ENCODE data around the gene KCNT1. TPM values are rescaled to one million over a fixed set of nuclear protein-coding genes. Genes with fewer than 3 reads are reported as not detected.

The KCNT1 gene
- under 1 TPM in 1 of 2 experiments, not detected in 1; 0.08 TPM for total RNA-seq

DNA sequence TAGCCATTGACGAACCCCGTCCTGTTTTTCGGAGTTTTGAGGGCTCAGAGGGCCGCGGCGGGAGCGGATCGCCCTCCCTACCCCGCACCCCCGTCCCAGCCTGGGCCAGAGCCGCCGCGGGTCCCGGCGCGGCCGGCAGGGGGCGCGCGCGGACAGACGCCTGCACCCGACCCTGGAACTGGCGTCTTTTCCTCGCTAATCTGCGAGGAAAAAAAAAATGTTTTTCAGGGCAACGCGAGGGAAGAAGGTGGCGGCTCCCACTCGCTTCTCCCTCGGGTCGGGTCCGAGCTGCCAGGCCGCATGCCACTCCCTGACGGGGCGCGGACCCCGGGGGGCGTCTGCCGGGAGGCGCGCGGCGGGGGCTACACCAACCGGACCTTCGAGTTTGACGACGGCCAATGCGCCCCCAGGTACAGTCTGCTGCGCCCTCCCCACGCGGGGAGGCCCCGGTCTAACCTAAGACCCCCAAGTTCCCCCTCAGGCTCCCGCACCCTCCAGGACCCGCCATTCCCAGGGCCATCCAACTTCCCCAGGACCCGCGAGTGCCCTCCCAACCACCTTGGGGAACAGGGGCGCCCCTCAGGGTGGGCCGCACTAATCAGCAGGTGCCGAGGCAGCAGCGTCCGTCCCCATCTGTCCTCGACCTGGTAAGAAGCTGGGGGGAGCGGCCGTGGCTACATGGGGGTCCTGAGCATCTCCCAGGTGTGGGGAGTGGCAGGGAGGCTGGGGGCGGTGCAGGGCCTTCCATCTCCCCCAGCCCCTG lies at the start of gene KCNT1:
TSS of gene KCNT1 (plus strand) at position 227 of the 763 bp plus-strand sequence. CDS start at position 301, 74 bp downstream.
- no peak within 1 kb of the TSS for H3K4me3 Mint-ChIP-seq
- H3K4me1 Mint-ChIP-seq, result no peaks in the 10 kb centered on the region
- ChIA-PET CTCF (no interaction called here), POLR2A (no interaction called here)
- no peaks in the 10 kb centered on the region for H3K9me3 Mint-ChIP-seq
- H3K27me3 Mint-ChIP-seq, result no peaks in the 10 kb centered on the region
- H3K27ac Mint-ChIP-seq, result no peak within 1 kb of the TSS
- H3K36me3 Mint-ChIP-seq (ENCODE audit: low read depth), result no peaks in the 10 kb centered on the region
- peak; percentile 52 for DNase-seq

DNA sequence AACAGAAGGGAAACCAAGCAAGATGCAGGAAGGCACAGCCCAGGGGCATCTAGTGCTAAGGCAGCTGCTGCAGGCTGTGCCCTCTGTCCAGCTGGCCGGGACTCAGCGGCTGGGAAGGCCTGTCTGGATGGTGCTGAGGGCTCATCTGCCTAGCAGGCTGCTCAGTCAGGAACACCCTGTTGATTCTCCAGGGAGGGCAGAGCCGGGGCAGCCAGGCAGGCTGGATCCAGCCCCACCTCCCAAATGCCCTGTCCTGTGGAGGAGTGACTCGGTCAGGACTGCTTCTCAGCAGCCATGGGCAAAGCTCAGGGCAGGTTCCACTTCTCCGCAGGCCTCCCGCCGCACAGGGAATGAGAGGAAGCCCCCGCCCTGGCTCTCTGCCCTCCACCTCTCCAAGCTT lies 46.7 kb upstream of the KCNT1 start:
- Mint-ChIP-seq H3K27ac (no peak overlapping the region), H3K27me3 (peaks cover 3% of the 10 kb centered on the region), H3K4me1 (no peaks in the 10 kb centered on the region), H3K4me3 (no peak overlapping the region), H3K36me3 (ENCODE audit: low read depth) (peaks cover 2% of the 10 kb centered on the region), H3K9me3 (peaks cover 4% of the 10 kb centered on the region)
- ChIA-PET POLR2A (no interaction called here), CTCF (no interaction called here)
- no peak for DNase-seq

DNA sequence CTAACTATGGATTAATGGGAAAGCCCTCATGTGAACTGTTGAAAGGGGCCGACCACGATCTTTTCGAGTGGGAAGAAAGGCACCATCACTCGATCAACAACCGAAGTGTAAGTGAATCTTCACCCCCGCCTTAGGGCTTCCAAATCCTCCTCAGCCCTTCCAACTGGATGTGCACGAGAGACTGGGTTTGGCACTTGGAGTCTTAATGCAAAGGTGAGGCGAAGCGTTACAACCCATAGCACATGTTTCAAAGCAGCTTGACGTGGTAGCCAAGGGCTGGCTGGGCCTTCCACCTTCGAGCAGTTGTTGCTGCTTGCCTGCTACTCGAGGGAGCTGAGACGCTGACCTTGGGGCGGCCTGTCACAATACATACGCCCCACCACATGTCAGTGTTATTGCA lies 44.6 kb upstream of the KCNT1 start:
- peaks cover 2% of the 10 kb centered on the region for H3K9me3 Mint-ChIP-seq
- no peaks in the 10 kb centered on the region for H3K36me3 Mint-ChIP-seq (ENCODE audit: low read depth)

DNA sequence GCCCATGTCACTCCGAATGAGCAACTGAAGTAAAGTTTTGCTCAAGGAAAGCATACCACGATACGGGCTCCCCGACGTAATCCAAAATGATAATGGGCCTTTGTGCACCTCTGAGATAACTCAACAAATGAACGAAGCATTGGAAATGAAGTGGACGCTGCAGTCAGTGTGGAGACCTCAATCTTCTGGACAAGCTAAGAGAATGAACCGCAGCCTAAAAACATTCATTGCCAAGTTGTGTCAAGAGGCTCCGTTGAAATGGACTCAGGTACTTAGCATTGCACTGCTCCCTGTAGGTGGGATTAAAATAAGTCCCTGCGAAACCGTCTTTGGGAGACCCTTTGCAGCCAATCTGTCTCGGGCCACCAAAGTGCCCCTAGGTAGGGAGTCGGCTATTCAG lies 42.7 kb upstream of the KCNT1 start:
- DNase-seq, result no peak
- H3K27me3 Mint-ChIP-seq, result no peaks in the 10 kb centered on the region
- no peak overlapping the region for H3K4me3 Mint-ChIP-seq
- H3K36me3 Mint-ChIP-seq (ENCODE audit: low read depth), result no peaks in the 10 kb centered on the region
- no peaks in the 10 kb centered on the region for H3K9me3 Mint-ChIP-seq
- ChIA-PET CTCF (no interaction called here), POLR2A (no interaction called here)
- no peaks in the 10 kb centered on the region for H3K4me1 Mint-ChIP-seq
- H3K27ac Mint-ChIP-seq, result no peak overlapping the region

More for the DNA sequence above, 44.6 kb upstream of the KCNT1 start:
- H3K27ac Mint-ChIP-seq, result no peak overlapping the region
- no peak overlapping the region for H3K4me3 Mint-ChIP-seq
- H3K4me1 Mint-ChIP-seq, result no peaks in the 10 kb centered on the region
- POLR2A ChIA-PET, result no interaction called here
- CTCF ChIA-PET, result no interaction called here
- peaks cover 2% of the 10 kb centered on the region for H3K27me3 Mint-ChIP-seq
- no peak for DNase-seq

DNA sequence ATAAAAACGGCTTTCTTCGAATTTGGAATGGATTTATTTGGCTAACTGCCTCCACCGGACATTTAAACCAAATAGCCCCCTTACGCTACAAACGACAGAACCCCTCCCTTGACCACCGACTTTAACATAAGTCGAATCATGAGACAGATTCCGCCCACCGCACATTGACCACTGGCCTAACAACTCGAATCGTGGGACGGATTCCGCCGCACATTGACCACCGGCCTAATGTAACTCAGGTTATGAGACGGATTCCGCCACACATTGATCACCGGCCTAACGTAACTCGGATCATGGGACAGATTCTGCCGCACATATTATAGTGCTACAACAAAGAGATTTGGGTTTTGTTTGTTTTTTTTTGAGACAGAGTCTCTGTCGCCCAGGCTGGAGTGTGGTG lies 41.6 kb upstream of the KCNT1 start:
- no peak overlapping the region for H3K27ac Mint-ChIP-seq
- H3K4me3 Mint-ChIP-seq, result no peak overlapping the region
- no peak for DNase-seq
- H3K4me1 Mint-ChIP-seq, result no peaks in the 10 kb centered on the region
- H3K27me3 Mint-ChIP-seq, result no peaks in the 10 kb centered on the region
- no peaks in the 10 kb centered on the region for H3K36me3 Mint-ChIP-seq (ENCODE audit: low read depth)
- ChIA-PET CTCF (no interaction called here), POLR2A (no interaction called here)
- H3K9me3 Mint-ChIP-seq, result no peaks in the 10 kb centered on the region

DNA sequence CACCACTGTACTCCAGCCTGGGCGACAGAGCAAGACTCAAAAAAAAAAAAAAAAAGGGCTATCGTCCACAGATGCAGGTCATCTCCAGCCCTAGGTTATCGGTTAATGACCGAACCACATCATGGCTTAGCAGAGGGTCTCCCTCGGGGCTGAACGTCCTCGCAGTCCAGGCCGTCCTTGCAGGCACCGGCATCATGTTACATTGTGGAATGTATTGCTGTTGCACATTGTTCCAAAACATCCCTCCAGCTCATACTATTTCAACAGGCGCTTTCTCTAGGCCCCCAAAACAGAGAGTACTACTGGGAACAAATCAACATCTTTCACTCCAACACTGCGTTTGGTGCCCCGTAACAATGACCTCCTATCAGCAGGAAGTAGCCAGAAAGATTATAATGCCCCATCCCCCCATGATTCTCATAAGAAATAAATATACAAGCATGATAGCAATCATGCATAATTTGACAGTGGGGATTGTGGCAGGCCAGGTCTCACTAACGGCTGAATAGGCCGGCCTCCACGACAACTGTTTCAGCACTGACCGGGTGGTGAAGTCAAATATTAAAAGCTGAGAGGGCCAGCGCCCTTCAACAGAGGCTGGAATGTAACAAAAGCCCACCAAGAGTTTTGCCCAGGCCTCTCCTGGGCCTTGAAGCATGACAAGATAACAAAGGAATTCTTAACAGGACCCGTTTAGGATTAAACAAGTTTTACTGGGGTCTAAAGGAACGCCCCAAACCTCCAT lies 40.0 kb upstream of the KCNT1 start:
- ChIA-PET CTCF (no interaction called here), POLR2A (no interaction called here)
- H3K9me3 Mint-ChIP-seq, result no peaks in the 10 kb centered on the region
- H3K27me3 Mint-ChIP-seq, result no peaks in the 10 kb centered on the region
- no peaks in the 10 kb centered on the region for H3K4me1 Mint-ChIP-seq
- H3K36me3 Mint-ChIP-seq (ENCODE audit: low read depth), result no peaks in the 10 kb centered on the region
- no peak for DNase-seq
- no peak overlapping the region for H3K27ac Mint-ChIP-seq
- no peak overlapping the region for H3K4me3 Mint-ChIP-seq

DNA sequence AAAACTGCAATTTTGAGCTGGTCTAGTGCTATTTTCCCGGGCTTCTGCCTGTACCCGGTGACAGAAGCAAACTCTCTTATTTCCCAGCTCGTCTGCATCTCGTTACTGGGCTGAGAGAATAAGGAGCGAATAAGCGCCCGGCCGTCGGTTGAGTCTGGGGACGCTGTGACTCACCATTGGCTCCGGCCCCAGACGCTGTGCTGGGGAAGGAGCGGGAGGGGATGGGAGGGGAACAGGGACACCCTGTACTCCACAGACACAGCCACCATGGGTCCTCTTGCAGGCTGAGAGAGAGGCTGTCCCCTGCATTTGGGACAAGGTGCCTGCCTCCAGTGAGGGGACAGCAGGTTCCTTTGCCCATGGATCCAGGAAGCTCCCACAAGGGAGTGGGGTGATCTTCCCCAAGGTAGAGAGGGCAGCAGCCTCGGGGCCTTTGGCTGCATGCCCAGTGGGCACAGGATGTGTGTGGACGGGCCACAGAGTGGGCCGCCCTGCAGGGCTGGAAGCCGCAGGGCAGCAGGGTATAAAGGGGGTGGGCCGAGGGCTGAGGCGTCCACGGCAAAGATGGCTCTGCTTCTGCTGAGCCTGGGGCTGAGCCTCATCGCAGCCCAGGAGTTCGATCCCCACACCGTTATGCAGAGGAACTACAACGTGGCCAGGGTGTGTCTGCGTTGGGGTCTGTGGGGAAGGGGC lies 39.1 kb upstream of the KCNT1 start, which contains the start of gene LCN9:
TSS of gene LCN9 (plus strand) at position 552 of the 693 bp plus-strand sequence. CDS start at position 565, 13 bp downstream.
- Mint-ChIP-seq H3K9me3 (no peaks in the 10 kb centered on the region), H3K27me3 (no peaks in the 10 kb centered on the region), H3K36me3 (ENCODE audit: low read depth) (no peaks in the 10 kb centered on the region), H3K4me1 (no peaks in the 10 kb centered on the region), H3K27ac (no peak within 1 kb of the TSS), H3K4me3 (no peak within 1 kb of the TSS)
- ChIA-PET CTCF (no interaction called here), POLR2A (no interaction called here)
- DNase-seq, result no peak

DNA sequence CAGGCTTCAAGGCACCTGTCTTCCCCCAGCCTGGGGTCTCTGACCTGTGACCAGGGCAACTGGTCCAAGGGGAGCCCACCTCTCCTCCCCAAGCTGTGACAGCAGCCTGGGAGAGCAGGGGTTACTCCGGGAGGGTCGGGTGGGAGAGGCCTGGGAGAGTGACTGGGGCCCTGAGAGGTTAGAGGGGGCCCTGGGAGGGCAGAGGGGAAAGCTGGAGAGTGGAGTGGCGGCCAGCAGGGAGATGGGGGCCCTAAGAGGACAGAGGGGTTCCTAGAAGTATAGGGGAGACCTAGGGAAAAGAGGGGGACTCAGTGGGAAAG lies 38.6 kb upstream of the KCNT1 start:
- Mint-ChIP-seq H3K9me3 (no peaks in the 10 kb centered on the region), H3K4me1 (no peaks in the 10 kb centered on the region), H3K36me3 (ENCODE audit: low read depth) (no peaks in the 10 kb centered on the region), H3K27me3 (no peaks in the 10 kb centered on the region), H3K27ac (no peak overlapping the region), H3K4me3 (no peak overlapping the region)
- ChIA-PET CTCF (no interaction called here), POLR2A (no interaction called here)
- no peak for DNase-seq

DNA sequence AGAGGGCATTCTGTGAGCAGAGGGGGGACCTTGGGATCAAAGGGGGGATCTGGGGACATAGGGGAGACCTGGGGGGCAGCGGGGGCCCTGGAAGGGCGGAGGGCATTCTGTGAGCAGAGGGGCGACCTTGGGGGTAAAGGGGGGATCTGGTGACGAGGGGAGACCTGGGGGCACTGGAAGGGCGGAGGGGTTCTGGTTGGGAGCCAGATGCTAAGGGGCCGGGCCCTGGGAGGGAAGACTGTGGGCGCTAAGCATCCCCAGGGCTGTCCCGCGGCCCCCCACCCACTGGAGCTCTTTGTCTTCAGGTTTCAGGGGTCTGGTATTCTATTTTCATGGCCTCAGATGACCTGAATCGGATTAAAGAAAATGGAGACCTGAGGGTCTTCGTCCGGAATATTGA lies 38.1 kb upstream of the KCNT1 start:
- no peak for DNase-seq
- CTCF ChIA-PET, result no interaction called here
- Mint-ChIP-seq H3K4me1 (no peaks in the 10 kb centered on the region), H3K9me3 (no peaks in the 10 kb centered on the region), H3K36me3 (ENCODE audit: low read depth) (no peaks in the 10 kb centered on the region), H3K4me3 (no peak overlapping the region), H3K27ac (no peak overlapping the region), H3K27me3 (no peaks in the 10 kb centered on the region)
- POLR2A ChIA-PET, result no interaction called here

DNA sequence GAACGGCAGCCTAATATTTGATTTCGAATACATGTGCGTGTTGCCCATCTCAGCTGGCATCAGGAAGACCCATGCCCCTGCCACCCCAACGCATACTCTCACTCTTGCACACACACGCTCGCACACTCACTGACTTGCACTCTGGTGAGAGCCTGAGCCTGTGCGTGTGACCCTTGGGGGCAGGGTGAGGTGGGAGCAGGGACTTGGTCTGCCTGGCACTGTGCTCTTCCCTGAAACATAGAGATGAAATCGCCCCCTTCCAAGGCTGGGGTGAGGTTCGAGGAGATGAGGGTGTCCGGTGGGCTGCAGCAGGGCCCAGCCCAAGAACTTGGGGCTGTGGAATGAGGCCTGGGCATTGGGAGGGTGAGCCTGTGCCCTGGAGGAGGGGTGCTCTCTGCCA lies 37.7 kb upstream of the KCNT1 start:
- no peaks in the 10 kb centered on the region for H3K36me3 Mint-ChIP-seq (ENCODE audit: low read depth)
- H3K27me3 Mint-ChIP-seq, result no peaks in the 10 kb centered on the region
- CTCF ChIA-PET, result no interaction called here
- H3K4me1 Mint-ChIP-seq, result no peaks in the 10 kb centered on the region
- no peak overlapping the region for H3K4me3 Mint-ChIP-seq
- no peaks in the 10 kb centered on the region for H3K9me3 Mint-ChIP-seq
- H3K27ac Mint-ChIP-seq, result no peak overlapping the region
- DNase-seq, result no peak
- POLR2A ChIA-PET, result no interaction called here

DNA sequence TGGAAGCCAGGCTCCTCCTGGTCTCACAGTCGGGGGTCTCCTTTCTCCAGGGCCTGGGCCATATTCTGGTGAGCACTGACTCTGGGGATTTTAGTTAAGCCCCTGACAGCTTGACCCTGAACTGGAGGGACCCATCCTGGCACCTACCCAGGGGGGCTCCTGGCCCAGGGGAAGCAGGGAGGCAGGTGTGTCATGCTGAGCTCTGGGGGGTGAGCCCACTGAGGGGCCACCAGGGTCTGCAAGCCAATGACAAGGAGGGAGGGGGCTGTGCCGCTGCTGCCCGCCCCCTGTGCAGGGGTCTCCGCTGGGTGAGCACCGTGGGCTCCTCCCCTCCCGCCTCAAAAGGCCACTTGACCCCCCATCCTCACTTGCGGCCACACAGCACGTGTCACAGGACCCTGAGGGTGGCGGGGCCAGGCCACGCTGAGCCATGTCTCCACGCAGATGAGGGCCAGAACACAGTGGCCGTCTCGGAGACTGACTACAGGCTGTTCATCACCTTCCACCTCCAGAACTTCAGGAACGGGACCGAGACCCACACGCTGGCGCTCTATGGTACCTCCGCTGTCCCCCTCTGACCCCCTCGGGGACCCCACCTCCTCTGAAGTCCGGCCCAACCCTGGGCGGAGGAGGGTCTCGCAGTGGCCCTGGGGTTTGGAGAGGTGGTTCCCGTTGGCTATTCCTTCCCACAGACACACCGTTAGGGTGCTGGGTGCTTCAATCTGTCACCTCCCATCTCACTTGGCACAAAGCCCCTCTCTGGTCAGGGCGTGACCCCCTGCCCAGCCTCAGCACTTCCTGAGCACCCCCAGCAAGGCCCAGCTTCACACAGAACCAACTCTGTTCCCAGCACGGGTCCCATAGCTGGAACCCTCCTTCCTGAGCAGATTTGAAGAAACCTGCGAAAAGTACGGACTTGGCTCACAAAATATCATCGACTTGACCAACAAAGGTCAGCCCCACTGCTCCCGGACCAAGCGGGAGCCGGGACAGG lies 36.9 kb upstream of the KCNT1 start:
- DNase-seq, result no peak

DNA sequence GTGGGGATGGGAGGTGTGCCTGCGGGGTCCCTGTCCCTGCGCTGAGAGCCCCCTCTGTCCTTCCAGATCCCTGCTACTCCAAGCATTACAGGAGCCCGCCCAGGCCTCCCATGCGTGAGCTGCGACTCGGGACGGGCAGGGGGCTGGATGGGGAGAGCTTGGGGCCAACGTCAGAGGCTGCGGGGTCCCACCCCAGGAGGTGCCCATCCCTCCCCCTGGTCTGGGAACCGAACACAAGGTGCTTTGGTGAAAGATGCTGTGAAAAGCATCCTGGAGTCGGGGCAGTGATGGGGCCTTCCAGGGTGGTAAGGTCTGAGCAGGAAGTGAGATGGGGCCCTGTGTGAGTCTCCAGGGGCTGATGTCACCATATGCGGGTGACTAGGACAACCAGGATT lies 36.2 kb upstream of the KCNT1 start:
- H3K4me1 Mint-ChIP-seq, result no peaks in the 10 kb centered on the region
- no peaks in the 10 kb centered on the region for H3K36me3 Mint-ChIP-seq (ENCODE audit: low read depth)
- H3K27ac Mint-ChIP-seq, result no peak overlapping the region
- POLR2A ChIA-PET, result no interaction called here
- no peaks in the 10 kb centered on the region for H3K9me3 Mint-ChIP-seq
- CTCF ChIA-PET, result no interaction called here
- H3K27me3 Mint-ChIP-seq, result no peaks in the 10 kb centered on the region
- DNase-seq, result no peak
- no peak overlapping the region for H3K4me3 Mint-ChIP-seq

More for the DNA sequence above, 36.9 kb upstream of the KCNT1 start:
- Mint-ChIP-seq H3K36me3 (ENCODE audit: low read depth) (no peaks in the 10 kb centered on the region), H3K4me3 (no peak overlapping the region), H3K4me1 (no peaks in the 10 kb centered on the region), H3K9me3 (no peaks in the 10 kb centered on the region), H3K27me3 (no peaks in the 10 kb centered on the region), H3K27ac (no peak overlapping the region)
- ChIA-PET CTCF (no interaction called here), POLR2A (no interaction called here)

All from activated CD4-positive, alpha-beta memory T cell treated with anti-CD3 and anti-CD28 coated beads, Interleukin-2, amount 10 ng/mL, durations not matched to agents 7 days and 5 days (primary cell).